K562 (cell line): ENCODE data around the gene WDR55. TPM values are rescaled to one million over a fixed set of nuclear protein-coding genes. Genes with fewer than 3 reads are reported as not detected.

Experiments
- CREB1 ChIP-seq, 2 experiments: sonication (generic) in 1 of 2; formaldehyde crosslinking in 1 of 2; IDR thresholded peaks; 2 replicates each; pipeline versions ENCODE4 v1.6.1 to v1.8.0; 2012 to 2022; ENCODE audit warnings: inconsistent platforms in 1 of 2, mild to moderate bottlenecking in 1 of 2, missing genetic modification reagents in 1 of 2, moderate library complexity in 1 of 2
- DMBX1 ChIP-seq: fragments of 250-450 bp; sonication (Bioruptor Pico); IDR thresholded peaks from 2 replicates; pipeline ENCODE4 v1.8.0; 2022; ENCODE audit warnings: inconsistent platforms, mild to moderate bottlenecking, moderate library complexity, borderline replicate concordance
- FOXP1 ChIP-seq: sonication (generic); formaldehyde crosslinking; IDR thresholded peaks from 2 replicates; pipeline ENCODE4 v1.8.0; 2022; ENCODE audit warnings: mild to moderate bottlenecking, missing genetic modification reagents
- FUS ChIP-seq: fragments of 200-400 bp; formaldehyde crosslinking; optimal IDR thresholded peaks from 2 replicates; pipeline ENCODE3; 2017; ENCODE audit warnings: low read depth, low read length
- KAT8 ChIP-seq: fragments of 450-650 bp; IDR thresholded peaks from 2 replicates; pipeline ENCODE4 v1.6.1; 2016; ENCODE audit warnings: low read depth, mild to moderate bottlenecking
- MTA2 ChIP-seq: fragments of 450-650 bp; IDR thresholded peaks from 2 replicates; pipeline ENCODE4 v1.6.1; 2016; ENCODE audit warnings: low read depth
- MYBL2 ChIP-seq, 2 experiments: fragments of 450-650 bp in 1 of 2; sonication (generic) in 1 of 2; formaldehyde crosslinking in 1 of 2; IDR thresholded peaks; 2 replicates each; pipeline versions ENCODE4 v1.6.1 to v1.8.1; 2017 to 2022; ENCODE audit warnings: borderline replicate concordance in 1 of 2, inconsistent platforms in 1 of 2, low read depth in 1 of 2, mild to moderate bottlenecking in 1 of 2, missing genetic modification reagents in 1 of 2, moderate library complexity in 1 of 2
- PCBP1 ChIP-seq: fragments of 200-400 bp; formaldehyde crosslinking; IDR thresholded peaks from 2 replicates; pipeline ENCODE4 v1.6.1; 2018; ENCODE audit warnings: mild to moderate bottlenecking, low read depth, low read length; ENCODE audit not compliant: poor library complexity, severe bottlenecking
- SMARCB1 ChIP-seq: IDR thresholded peaks from 2 replicates; pipeline ENCODE4 v1.6.1; 2011; ENCODE audit warnings: improper control_type of control experiment, low read depth; ENCODE audit not compliant: insufficient read length
- TBL1XR1 ChIP-seq, 2 experiments: IDR thresholded peaks; 2 replicates each; pipeline ENCODE4 v1.6.1; 2012; ENCODE audit warnings: improper control_type of control experiment in 2 of 2, low read length in 2 of 2, mild to moderate bottlenecking in 1 of 2
- ZKSCAN8 ChIP-seq: fragments of 200-800 bp; sonication (Bioruptor generic); IDR thresholded peaks from 2 replicates; pipeline ENCODE4 v1.6.1; 2016; ENCODE audit warnings: missing genetic modification characterization, missing compliant biosample characterization
- ZNF347 ChIP-seq: fragments of 450-650 bp; formaldehyde crosslinking; IDR thresholded peaks from 2 replicates; pipeline ENCODE4 v1.4.0; 2020; ENCODE audit warnings: low read depth, mild to moderate bottlenecking, moderate library complexity
- ZNF507 ChIP-seq: conservative IDR thresholded peaks from 2 replicates; pipeline ENCODE4 v1.6.1; 2017; ENCODE audit warnings: missing genetic modification characterization, missing compliant biosample characterization
- ZNF707 ChIP-seq: fragments of 250-450 bp; sonication (Bioruptor Pico); conservative IDR thresholded peaks from 2 replicates; pipeline ENCODE4 v1.8.0; 2022; ENCODE audit warnings: inconsistent platforms, mild to moderate bottlenecking, moderate library complexity
- ZNF717 ChIP-seq: fragments of 250-450 bp; sonication (Bioruptor Pico); IDR thresholded peaks from 2 replicates; pipeline ENCODE4 v1.5.0; 2021
- ZNF76 ChIP-seq: fragments of 250-450 bp; sonication (Bioruptor Pico); IDR thresholded peaks from 2 replicates; pipeline ENCODE4 v1.4.0; 2020; ENCODE audit warnings: mild to moderate bottlenecking, moderate library complexity, borderline replicate concordance
- polyA plus RNA-seq, 8 experiments: library from polyadenylated mRNA; depleted of rRNA in 4 of 8; stranded (reverse) in 5 of 8; unstranded in 3 of 8; fragments of >200 nt; fragmentation: Nextera tagmentation in 2 of 8; fragmentation: Illumina TruSeq in 1 of 8; extraction: Ambion mirVana in 2 of 8; extraction: Trizol in 1 of 8; gene quantifications; 2 replicates each; pipeline versions ENCODE4 v1.2.1 to v1.2.3, GENCODE V29; 2011 to 2014; ENCODE audit warnings: inconsistent platforms in 1 of 8, missing spikeins in 1 of 8
- total RNA-seq, 7 experiments: library from RNA; depleted of rRNA in 6 of 7; stranded (reverse); fragments of >200 nt in 6 of 7; fragmentation: Illumina TruSeq in 2 of 7; extraction: Trizol in 2 of 7; gene quantifications; 2 replicates each; pipeline versions ENCODE4 v1.2.1 to v1.2.3, GENCODE V29; 2011 to 2021; ENCODE audit warnings: low replicate concordance in 1 of 7
- TF ChIP-seq, protein P1 (sequence below): fragments of 450-650 bp; IDR thresholded peaks from 2 replicates; pipeline ENCODE4 v1.7.1; 2018; ENCODE audit warnings: mild to moderate bottlenecking, low read depth; ENCODE audit not compliant: partially characterized antibody
- TF ChIP-seq, protein P2 (sequence below): fragments of 450-650 bp; formaldehyde crosslinking; IDR thresholded peaks from 2 replicates; pipeline ENCODE4 v1.4.0; 2020; ENCODE audit warnings: mild to moderate bottlenecking
- TF ChIP-seq, protein P3 (sequence below): sonication (generic); formaldehyde crosslinking; IDR thresholded peaks from 2 replicates; pipeline ENCODE4 v1.8.0; 2022; ENCODE audit warnings: mild to moderate bottlenecking, missing genetic modification reagents
- TF ChIP-seq, protein P4 (sequence below): fragments of 450-650 bp; conservative IDR thresholded peaks from 2 replicates; pipeline ENCODE4 v1.6.1; 2016; ENCODE audit warnings: missing genetic modification characterization, low read depth, mild to moderate bottlenecking, missing compliant biosample characterization, moderate library complexity

WDR55 gene
- total and polyA plus RNA-seq, 9 of the 15 experiments (the other 6 are each of a cell fraction or from before 2014, with no cell fraction given): 5.2 to 45.0 (median 29.3) TPM

DNA sequence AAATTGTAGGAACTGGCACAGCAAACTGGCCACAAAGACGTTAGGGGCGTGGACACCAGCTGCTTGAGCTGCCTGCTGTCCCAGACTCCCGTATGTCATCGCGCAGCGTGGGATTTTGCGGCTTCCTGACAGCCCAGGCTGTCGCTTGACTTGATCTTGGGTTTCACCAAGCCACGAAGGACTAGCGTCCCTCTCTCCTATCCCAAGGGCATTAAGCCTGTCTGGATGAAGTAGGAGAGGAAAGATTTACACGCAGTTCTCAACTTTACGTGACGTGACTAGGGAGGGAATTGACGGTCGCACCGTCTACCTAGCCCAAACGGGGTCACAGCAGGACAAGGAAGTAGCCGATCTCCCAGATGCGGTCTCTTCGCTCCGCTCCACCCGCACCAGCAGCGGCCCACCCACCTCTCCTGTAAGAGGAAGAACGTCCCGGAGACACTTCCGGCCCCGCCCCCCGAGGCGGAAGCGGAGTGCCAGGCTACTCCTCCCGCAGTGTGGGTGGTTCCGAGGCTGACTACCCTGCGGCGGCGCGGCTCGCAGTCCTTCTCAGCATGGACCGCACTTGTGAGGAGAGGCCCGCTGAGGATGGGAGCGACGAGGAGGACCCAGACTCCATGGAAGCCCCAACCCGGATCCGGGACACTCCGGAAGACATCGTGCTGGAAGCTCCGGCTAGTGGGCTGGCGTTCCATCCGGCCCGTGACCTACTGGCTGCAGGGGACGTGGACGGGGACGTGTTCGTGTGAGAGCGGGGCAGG, at the start of gene WDR55 (continued):
- TF ChIP-seq TBL1XR1 (IDR thresholded peaks at IDR 0.05; ENCODE audit: low read length in 2 of 2) (no peak), SMARCB1 (no peak), CREB1 (IDR thresholded peaks at IDR 0.05) (peak; percentile 77), CREB1 (CRISPR knock-in tag; IDR thresholded peaks at IDR 0.05) (peak; percentile 54; the same call in 1 of the 2 replicates), FOXP1 (CRISPR knock-in tag) (no peak; the same call in 1 of the 2 replicates), ZNF507 (tag) (no peak), PCBP1 (no peak), ZNF717 (no peak), KAT8 (no peak), ZNF347 (CRISPR knock-in tag) (no peak), DMBX1 (CRISPR knock-in tag) (no peak; the same call in 1 of the 2 replicates), FUS (no peak), ZNF76 (CRISPR knock-in tag) (no peak), MTA2 (no peak), ZNF707 (CRISPR knock-in tag) (no peak), MYBL2 (IDR thresholded peaks at IDR 0.05; ENCODE audit: low read depth) (no peak), MYBL2 (CRISPR knock-in tag; IDR thresholded peaks at IDR 0.05; ENCODE audit: borderline replicate concordance) (no peak), ZKSCAN8 (CRISPR knock-in tag) (no peak)
- TF ChIP-seq, protein P1, sequence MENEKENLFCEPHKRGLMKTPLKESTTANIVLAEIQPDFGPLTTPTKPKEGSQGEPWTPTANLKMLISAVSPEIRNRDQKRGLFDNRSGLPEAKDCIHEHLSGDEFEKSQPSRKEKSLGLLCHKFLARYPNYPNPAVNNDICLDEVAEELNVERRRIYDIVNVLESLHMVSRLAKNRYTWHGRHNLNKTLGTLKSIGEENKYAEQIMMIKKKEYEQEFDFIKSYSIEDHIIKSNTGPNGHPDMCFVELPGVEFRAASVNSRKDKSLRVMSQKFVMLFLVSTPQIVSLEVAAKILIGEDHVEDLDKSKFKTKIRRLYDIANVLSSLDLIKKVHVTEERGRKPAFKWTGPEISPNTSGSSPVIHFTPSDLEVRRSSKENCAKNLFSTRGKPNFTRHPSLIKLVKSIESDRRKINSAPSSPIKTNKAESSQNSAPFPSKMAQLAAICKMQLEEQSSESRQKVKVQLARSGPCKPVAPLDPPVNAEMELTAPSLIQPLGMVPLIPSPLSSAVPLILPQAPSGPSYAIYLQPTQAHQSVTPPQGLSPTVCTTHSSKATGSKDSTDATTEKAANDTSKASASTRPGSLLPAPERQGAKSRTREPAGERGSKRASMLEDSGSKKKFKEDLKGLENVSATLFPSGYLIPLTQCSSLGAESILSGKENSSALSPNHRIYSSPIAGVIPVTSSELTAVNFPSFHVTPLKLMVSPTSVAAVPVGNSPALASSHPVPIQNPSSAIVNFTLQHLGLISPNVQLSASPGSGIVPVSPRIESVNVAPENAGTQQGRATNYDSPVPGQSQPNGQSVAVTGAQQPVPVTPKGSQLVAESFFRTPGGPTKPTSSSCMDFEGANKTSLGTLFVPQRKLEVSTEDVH: peak; percentile 89
- TF ChIP-seq, protein P2, sequence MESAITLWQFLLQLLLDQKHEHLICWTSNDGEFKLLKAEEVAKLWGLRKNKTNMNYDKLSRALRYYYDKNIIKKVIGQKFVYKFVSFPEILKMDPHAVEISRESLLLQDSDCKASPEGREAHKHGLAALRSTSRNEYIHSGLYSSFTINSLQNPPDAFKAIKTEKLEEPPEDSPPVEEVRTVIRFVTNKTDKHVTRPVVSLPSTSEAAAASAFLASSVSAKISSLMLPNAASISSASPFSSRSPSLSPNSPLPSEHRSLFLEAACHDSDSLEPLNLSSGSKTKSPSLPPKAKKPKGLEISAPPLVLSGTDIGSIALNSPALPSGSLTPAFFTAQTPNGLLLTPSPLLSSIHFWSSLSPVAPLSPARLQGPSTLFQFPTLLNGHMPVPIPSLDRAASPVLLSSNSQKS (CRISPR knock-in tag): no peak
- TF ChIP-seq, protein P3, sequence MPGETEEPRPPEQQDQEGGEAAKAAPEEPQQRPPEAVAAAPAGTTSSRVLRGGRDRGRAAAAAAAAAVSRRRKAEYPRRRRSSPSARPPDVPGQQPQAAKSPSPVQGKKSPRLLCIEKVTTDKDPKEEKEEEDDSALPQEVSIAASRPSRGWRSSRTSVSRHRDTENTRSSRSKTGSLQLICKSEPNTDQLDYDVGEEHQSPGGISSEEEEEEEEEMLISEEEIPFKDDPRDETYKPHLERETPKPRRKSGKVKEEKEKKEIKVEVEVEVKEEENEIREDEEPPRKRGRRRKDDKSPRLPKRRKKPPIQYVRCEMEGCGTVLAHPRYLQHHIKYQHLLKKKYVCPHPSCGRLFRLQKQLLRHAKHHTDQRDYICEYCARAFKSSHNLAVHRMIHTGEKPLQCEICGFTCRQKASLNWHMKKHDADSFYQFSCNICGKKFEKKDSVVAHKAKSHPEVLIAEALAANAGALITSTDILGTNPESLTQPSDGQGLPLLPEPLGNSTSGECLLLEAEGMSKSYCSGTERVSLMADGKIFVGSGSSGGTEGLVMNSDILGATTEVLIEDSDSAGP (CRISPR knock-in tag): no peak
- TF ChIP-seq, protein P4, sequence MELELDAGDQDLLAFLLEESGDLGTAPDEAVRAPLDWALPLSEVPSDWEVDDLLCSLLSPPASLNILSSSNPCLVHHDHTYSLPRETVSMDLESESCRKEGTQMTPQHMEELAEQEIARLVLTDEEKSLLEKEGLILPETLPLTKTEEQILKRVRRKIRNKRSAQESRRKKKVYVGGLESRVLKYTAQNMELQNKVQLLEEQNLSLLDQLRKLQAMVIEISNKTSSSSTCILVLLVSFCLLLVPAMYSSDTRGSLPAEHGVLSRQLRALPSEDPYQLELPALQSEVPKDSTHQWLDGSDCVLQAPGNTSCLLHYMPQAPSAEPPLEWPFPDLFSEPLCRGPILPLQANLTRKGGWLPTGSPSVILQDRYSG (tag): 0 out of 2 replicates have a peak, but pooled peaks have one; percentile 45
